OCI-LY7 (cell line): ENCODE measurements around the gene C20orf204. TPM values are rescaled to one million over a fixed set of nuclear protein-coding genes. Genes with fewer than 3 reads are reported as not detected.
A peak's percentile ranks its signal among the peaks of the same experiment; 100 is the strongest.

Experiments used
- BruUV-seq: library from RNA; stranded (reverse); fragments of 400-500 nt; replicated peaks from 2 replicates; lab custom pipeline; 2021; lab: Mats Ljungman, UMichigan
- CTCF ChIA-PET: fragments of 300-600 bp; sonication (Branson Sonifier 250); formaldehyde crosslinking; loops from one replicate; lab custom pipeline; 2022; ENCODE audit warnings: antibody characterized with exemption; ENCODE audit not compliant: unreplicated experiment; lab: Charles Lee
- POLR2A ChIA-PET: fragments of 300-600 bp; sonication (Branson Sonifier 250); formaldehyde crosslinking; loops from one replicate; lab custom pipeline; 2022; ENCODE audit warnings: antibody characterized with exemption; lab: Charles Lee
- DNase-seq: peaks from one replicate; pipeline ENCODE4 v3.0.0-alpha.2; 2015; ENCODE audit warnings: low spot score
- H2AFZ ChIP-seq: fragments of 200-600 bp; sonication (generic), shearing (Covaris generic); 2 replicates; pipeline ENCODE4 v1.6.1; 2014; ENCODE audit warnings: mild to moderate bottlenecking, antibody characterized with exemption, low read length, moderate library complexity
- H3K27ac ChIP-seq: fragments of 200-600 bp; sonication (generic); 2 replicates; pipeline ENCODE4 v1.5.1; 2014; ENCODE audit warnings: mixed run types, low read depth, mild to moderate bottlenecking, moderate library complexity, low read length, inconsistent platforms; ENCODE audit not compliant: poor library complexity, severe bottlenecking
- H3K36me3 ChIP-seq: fragments of 200-600 bp; sonication (generic); 2 replicates; pipeline ENCODE4 v1.6.1; 2014; ENCODE audit warnings: mild to moderate bottlenecking, antibody characterized with exemption, low read length, moderate library complexity, mixed read lengths; ENCODE audit not compliant: insufficient read depth
- H3K4me1 ChIP-seq: fragments of 200-600 bp; sonication (generic); 2 replicates; pipeline ENCODE4 v1.5.1; 2014; ENCODE audit warnings: mild to moderate bottlenecking, low read length; ENCODE audit not compliant: insufficient read depth, poor library complexity, severe bottlenecking
- H3K4me2 ChIP-seq: fragments of 200-600 bp; sonication (generic); 2 replicates; pipeline ENCODE4 v1.6.1; 2014; ENCODE audit warnings: mild to moderate bottlenecking, low read length
- H3K4me3 ChIP-seq: fragments of 200-600 bp; sonication (generic); 2 replicates; pipeline ENCODE4 v1.5.1; 2014; ENCODE audit warnings: mild to moderate bottlenecking, low read depth, low read length; ENCODE audit not compliant: poor library complexity, severe bottlenecking
- H3K79me2 ChIP-seq: fragments of 200-600 bp; sonication (generic); 2 replicates; pipeline ENCODE4 v1.6.1; 2016; ENCODE audit warnings: low read depth, mild to moderate bottlenecking, low read length, moderate library complexity, mixed read lengths; ENCODE audit not compliant: insufficient read depth
- H3K9me2 ChIP-seq: fragments of 200-600 bp; sonication (generic); 2 replicates; pipeline ENCODE4 v1.6.1; 2016; ENCODE audit warnings: mild to moderate bottlenecking, low read length, mixed read lengths; ENCODE audit not compliant: insufficient read depth
- H3K9me3 ChIP-seq: fragments of 200-600 bp; sonication (generic); 2 replicates; pipeline ENCODE4 v1.6.1; 2014; ENCODE audit warnings: mild to moderate bottlenecking, mixed run types, low read length, mixed read lengths
- H4K20me1 ChIP-seq: fragments of 200-600 bp; sonication (generic); 2 replicates; pipeline ENCODE4 v1.6.1; 2014; ENCODE audit warnings: mild to moderate bottlenecking, antibody characterized with exemption, low read length, moderate library complexity, mixed read lengths; ENCODE audit not compliant: insufficient read depth
- CTCF ChIP-seq: fragments of 200-600 bp; sonication (generic); conservative IDR thresholded peaks from 2 replicates; pipeline ENCODE4 v1.5.1; 2014; ENCODE audit warnings: mild to moderate bottlenecking, antibody characterized with exemption, low read length, moderate library complexity, mixed read lengths
- EZH2phosphoT487 ChIP-seq: fragments of 200-600 bp; sonication (generic); IDR thresholded peaks from 2 replicates; pipeline ENCODE4 v1.6.1; 2018; ENCODE audit warnings: low read depth, borderline replicate concordance, mild to moderate bottlenecking, mixed run types, antibody characterized with exemption, low read length, moderate library complexity, mixed read lengths
- intact Hi-C: fragments of 100-400 bp; cut with micrococcal nuclease; formaldehyde crosslinking; loops from one replicate; pipeline ENCODE4 v1.10.0; 2022; ENCODE audit not compliant: unreplicated experiment
- total RNA-seq, 2 experiments: library from RNA; depleted of rRNA in 1 of 2; stranded (reverse); fragments of >200 nt in 1 of 2; shearing (Covaris generic) in 1 of 2; gene quantifications; 2 replicates each; pipeline ENCODE4 v1.2.3, GENCODE V29; 2014 to 2022

C20orf204 gene
- total RNA-seq, 2 experiments from 2014 or later = 3.5 to 6.7 TPM

GRCh38 chr20:64053841-64054661 lies 18.1 kb downstream of the C20orf204 start:
- H3K9me3 ChIP-seq = no peaks in the 10 kb centered on the region
- no peaks in the 10 kb centered on the region for H4K20me1 ChIP-seq
- peaks cover 14% of the 10 kb centered on the region for H3K4me1 ChIP-seq
- no peak overlapping the region for H3K4me3 ChIP-seq
- TF ChIP-seq CTCF (peak; percentile 72), EZH2phosphoT487 (no peak)
- BruUV-seq = no TSS peak
- H3K9me2 ChIP-seq = no peaks in the 10 kb centered on the region
- no peaks in the 10 kb centered on the region for H3K36me3 ChIP-seq
- H3K4me2 ChIP-seq = no peak overlapping the region
- H3K27ac ChIP-seq = no peak overlapping the region
- peak; percentile 69 for DNase-seq
- H2AFZ ChIP-seq = no peak overlapping the region
- intact Hi-C loops = loop anchor here (1.0 kb wide), 2 partner anchors 29 to 66 kb away; no protein-coding TSS in a partner anchor
- no peaks in the 10 kb centered on the region for H3K79me2 ChIP-seq
- CTCF ChIA-PET = interaction anchor here (0.8 kb wide), 1 partner anchor 65 kb away, joined by 3 read pairs; no protein-coding TSS in a partner anchor
- POLR2A ChIA-PET = interaction anchor here (0.7 kb wide), 1 partner anchor 22 kb away, joined by 3 read pairs; no protein-coding TSS in a partner anchor

GRCh38 chr20:64055396-64055892 lies 19.5 kb downstream of the C20orf204 start:
- H3K4me3 ChIP-seq = no peak overlapping the region
- intact Hi-C loops = no loop called here
- H3K9me3 ChIP-seq = no peaks in the 10 kb centered on the region
- ChIA-PET CTCF (no interaction called here), POLR2A (no interaction called here)
- H3K36me3 ChIP-seq = no peaks in the 10 kb centered on the region
- no peaks in the 10 kb centered on the region for H3K9me2 ChIP-seq
- no peaks in the 10 kb centered on the region for H4K20me1 ChIP-seq
- H3K4me2 ChIP-seq = no peak overlapping the region
- no peak for DNase-seq
- no peak for TF ChIP-seq CTCF
- no peak for TF ChIP-seq EZH2phosphoT487
- no TSS peak for BruUV-seq
- no peaks in the 10 kb centered on the region for H3K79me2 ChIP-seq
- no peak overlapping the region for H3K27ac ChIP-seq
- no peak overlapping the region for H2AFZ ChIP-seq
- peaks cover 14% of the 10 kb centered on the region for H3K4me1 ChIP-seq
